ACHN (cell line): ENCODE data around the gene PLD6.
"Not testable (repeated sequence)": the region's sequence is repeated elsewhere in the genome, so short reads cannot be mapped to it uniquely, and the experiment has no call there.

Experiments
- DNase-seq: peaks from one replicate; pipeline ENCODE4 v3.0.0-alpha.2; 2015
- in situ Hi-C: cut with HindIII; loops from 2 replicates; pipeline ENCODE4 v1.10.0; 2017; ENCODE audit warnings: low sequenced_read_pairs, low pct_ligation_motif_present, low pct_unique_long_range_greater_than_20kb

PLD6 gene

GRCh38 chr17:17167356-17167755 is 38.8 kb downstream of the PLD6 start:
- in situ Hi-C loops = no loop called here
- DNase-seq = no peak

GRCh38 chr17:17166446-17166845 is 39.7 kb downstream of the PLD6 start:
- no peak for DNase-seq
- in situ Hi-C loops = no loop called here

- in situ Hi-C loops = no loop called here
- DNase-seq = no peak
Observed at GRCh38 chr17:17165666-17166308, 40.3 kb downstream of the PLD6 start.

- DNase-seq = no peak
- in situ Hi-C loops = no loop called here
Observed at GRCh38 chr17:17164676-17165075, 41.5 kb downstream of the PLD6 start.

- in situ Hi-C loops = no loop called here
- DNase-seq = no peak
Observed at GRCh38 chr17:17164156-17164555, 42.0 kb downstream of the PLD6 start.

GRCh38 chr17:17161759-17162158 is 44.4 kb downstream of the PLD6 start:
- in situ Hi-C loops = no loop called here
- no peak for DNase-seq

- in situ Hi-C loops = no loop called here
- no peak for DNase-seq
Observed at GRCh38 chr17:17161121-17161520, 45.0 kb downstream of the PLD6 start.

- in situ Hi-C loops = no loop called here
- no peak for DNase-seq
Observed at GRCh38 chr17:17159571-17159970, 46.6 kb downstream of the PLD6 start.

GRCh38 chr17:17158506-17158905 is 47.6 kb downstream of the PLD6 start:
- DNase-seq, in situ Hi-C loops: not testable (repeated sequence)

- in situ Hi-C loops = no loop called here
- no peak for DNase-seq
Observed at GRCh38 chr17:17157041-17157440, 49.1 kb downstream of the PLD6 start.

GRCh38 chr17:17156511-17156910 is 49.6 kb downstream of the PLD6 start:
- peak; percentile 16 for DNase-seq
- in situ Hi-C loops = no loop called here

GRCh38 chr17:17156107-17156506 is 50.0 kb downstream of the PLD6 start:
- DNase-seq = peak; percentile 86
- in situ Hi-C loops = no loop called here

- in situ Hi-C loops = no loop called here
- peak; percentile 46 for DNase-seq
Observed at GRCh38 chr17:17155568-17155967, 50.6 kb downstream of the PLD6 start.

- in situ Hi-C loops = no loop called here
- no peak for DNase-seq
Observed at GRCh38 chr17:17154981-17155380, 51.2 kb downstream of the PLD6 start.

- in situ Hi-C loops = no loop called here
- no peak for DNase-seq
Observed at GRCh38 chr17:17154556-17154955, 51.6 kb downstream of the PLD6 start.

- in situ Hi-C loops = no loop called here
- DNase-seq = no peak
Observed at GRCh38 chr17:17153709-17154108, 52.4 kb downstream of the PLD6 start.

- DNase-seq = no peak
- in situ Hi-C loops = no loop called here
Observed at GRCh38 chr17:17153071-17153470, 53.1 kb downstream of the PLD6 start.

- in situ Hi-C loops = no loop called here
- DNase-seq = peak; percentile 61
Observed at GRCh38 chr17:17152385-17152784, 53.7 kb downstream of the PLD6 start.

GRCh38 chr17:17151962-17152361 is 54.2 kb downstream of the PLD6 start:
- in situ Hi-C loops = no loop called here
- DNase-seq = peak; percentile 99

GRCh38 chr17:17151541-17151940 is 54.6 kb downstream of the PLD6 start:
- peak; percentile 80 for DNase-seq
- in situ Hi-C loops = no loop called here

- DNase-seq = peak; percentile 94
- in situ Hi-C loops = no loop called here
Observed at GRCh38 chr17:17151055-17151454, 55.1 kb downstream of the PLD6 start.
